ENCODE results near the gene IL10RA.

IL10RA gene

DNA sequence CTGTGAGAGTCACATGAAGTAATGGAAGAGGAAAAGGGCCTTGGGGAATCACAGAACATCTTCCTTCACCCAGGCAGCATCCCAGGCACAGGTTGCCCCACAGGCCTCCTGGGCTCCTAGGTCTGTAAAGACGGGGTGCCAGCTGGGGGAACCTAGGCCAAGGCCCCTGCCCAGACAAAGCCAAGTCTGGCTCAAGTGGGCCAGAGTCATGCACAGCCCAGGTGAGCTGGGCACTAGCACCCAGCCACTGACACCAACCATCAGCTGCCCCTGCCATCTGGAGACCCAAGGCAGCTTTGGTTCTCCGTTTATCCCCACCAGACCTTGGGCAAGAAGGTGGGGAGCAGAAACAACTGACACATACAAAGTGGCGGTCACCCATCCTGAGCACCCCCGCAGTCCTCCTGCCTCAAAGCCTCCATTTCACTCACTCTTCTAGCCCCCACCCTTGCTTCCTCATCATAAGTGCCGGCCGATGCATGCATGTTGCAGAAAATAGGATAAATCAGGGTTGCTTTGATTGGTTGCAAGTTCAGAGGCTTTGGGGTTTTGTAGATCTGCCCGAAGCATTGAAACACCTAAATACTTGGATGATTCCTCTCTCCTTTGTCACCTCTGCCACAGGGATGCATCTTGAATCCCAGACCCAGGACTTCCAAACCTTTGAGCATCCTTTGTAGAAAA, 64.2 kb downstream of the IL10RA start:
- no peaks in the 10 kb centered on the region for H3K36me3 ChIP-seq
- H3K27me3 ChIP-seq (ENCODE audit: insufficient read depth, low read depth, severe bottlenecking) = no peaks in the 10 kb centered on the region
- H3K4me3 ChIP-seq (ENCODE audit: low read depth, low read length) = no peak overlapping the region
- no peak for DNase-seq
- H3K27ac ChIP-seq = no peak overlapping the region
- TF ChIP-seq, protein P1, sequence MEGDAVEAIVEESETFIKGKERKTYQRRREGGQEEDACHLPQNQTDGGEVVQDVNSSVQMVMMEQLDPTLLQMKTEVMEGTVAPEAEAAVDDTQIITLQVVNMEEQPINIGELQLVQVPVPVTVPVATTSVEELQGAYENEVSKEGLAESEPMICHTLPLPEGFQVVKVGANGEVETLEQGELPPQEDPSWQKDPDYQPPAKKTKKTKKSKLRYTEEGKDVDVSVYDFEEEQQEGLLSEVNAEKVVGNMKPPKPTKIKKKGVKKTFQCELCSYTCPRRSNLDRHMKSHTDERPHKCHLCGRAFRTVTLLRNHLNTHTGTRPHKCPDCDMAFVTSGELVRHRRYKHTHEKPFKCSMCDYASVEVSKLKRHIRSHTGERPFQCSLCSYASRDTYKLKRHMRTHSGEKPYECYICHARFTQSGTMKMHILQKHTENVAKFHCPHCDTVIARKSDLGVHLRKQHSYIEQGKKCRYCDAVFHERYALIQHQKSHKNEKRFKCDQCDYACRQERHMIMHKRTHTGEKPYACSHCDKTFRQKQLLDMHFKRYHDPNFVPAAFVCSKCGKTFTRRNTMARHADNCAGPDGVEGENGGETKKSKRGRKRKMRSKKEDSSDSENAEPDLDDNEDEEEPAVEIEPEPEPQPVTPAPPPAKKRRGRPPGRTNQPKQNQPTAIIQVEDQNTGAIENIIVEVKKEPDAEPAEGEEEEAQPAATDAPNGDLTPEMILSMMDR (IDR thresholded peaks at IDR 0.05; ENCODE audit: low read depth, low read length) = no peak
- no peaks in the 10 kb centered on the region for H3K9me3 ChIP-seq (ENCODE audit: severe bottlenecking)
